ENCODE measurements around the gene ENO3.

ENO3 gene

DNA sequence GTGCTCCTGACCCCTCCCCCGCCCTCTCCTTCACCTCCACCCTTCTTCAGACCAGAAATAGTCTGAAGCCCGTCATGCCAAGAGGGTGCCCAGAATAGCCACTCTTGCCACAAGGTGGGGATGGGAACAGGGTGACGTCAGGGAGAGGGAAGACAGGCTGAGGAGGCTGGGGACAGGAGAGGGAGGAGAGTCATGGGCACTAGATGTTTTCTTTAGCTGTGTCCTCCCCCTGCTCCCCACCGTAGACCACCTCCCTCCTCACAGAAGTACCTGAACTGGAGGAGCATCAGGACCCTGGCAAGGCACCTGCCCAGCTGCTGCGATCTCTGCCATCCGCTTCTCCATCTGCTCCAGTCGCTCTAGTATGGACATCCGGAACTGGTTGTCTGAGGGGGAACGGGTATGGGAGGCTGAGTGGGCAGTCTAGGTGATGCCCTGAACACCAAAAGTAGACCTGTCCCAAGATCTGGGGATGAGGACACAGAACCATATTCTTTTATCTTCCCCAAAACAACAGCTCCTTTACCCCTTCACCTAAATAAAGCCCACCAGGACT lies 23.3 kb downstream of the ENO3 start:
- TF ChIP-seq, protein P1, sequence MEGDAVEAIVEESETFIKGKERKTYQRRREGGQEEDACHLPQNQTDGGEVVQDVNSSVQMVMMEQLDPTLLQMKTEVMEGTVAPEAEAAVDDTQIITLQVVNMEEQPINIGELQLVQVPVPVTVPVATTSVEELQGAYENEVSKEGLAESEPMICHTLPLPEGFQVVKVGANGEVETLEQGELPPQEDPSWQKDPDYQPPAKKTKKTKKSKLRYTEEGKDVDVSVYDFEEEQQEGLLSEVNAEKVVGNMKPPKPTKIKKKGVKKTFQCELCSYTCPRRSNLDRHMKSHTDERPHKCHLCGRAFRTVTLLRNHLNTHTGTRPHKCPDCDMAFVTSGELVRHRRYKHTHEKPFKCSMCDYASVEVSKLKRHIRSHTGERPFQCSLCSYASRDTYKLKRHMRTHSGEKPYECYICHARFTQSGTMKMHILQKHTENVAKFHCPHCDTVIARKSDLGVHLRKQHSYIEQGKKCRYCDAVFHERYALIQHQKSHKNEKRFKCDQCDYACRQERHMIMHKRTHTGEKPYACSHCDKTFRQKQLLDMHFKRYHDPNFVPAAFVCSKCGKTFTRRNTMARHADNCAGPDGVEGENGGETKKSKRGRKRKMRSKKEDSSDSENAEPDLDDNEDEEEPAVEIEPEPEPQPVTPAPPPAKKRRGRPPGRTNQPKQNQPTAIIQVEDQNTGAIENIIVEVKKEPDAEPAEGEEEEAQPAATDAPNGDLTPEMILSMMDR (IDR thresholded peaks at IDR 0.05), result no peak

DNA sequence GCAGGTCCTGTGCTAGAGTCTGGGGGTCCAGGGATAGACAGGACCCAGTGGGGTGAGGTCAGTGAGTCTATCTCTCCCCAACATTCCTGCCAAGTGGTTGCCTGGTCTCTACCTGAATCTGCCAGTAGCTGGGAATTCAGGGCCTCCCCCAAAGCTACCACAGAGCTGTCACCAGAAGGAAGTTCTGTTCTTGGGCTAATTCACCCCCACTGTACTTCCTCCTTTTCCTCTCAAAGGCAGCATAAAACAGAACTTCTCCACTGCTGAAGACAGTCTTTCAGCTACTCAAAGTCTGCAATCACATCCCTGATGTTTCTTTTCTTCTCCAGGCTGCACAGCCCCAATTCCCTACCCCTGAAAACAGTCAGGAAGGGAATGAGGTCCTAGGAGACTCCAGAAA lies 27.8 kb downstream of the ENO3 start:
- TF ChIP-seq, protein P1 (IDR thresholded peaks at IDR 0.05), result no peak

DNA sequence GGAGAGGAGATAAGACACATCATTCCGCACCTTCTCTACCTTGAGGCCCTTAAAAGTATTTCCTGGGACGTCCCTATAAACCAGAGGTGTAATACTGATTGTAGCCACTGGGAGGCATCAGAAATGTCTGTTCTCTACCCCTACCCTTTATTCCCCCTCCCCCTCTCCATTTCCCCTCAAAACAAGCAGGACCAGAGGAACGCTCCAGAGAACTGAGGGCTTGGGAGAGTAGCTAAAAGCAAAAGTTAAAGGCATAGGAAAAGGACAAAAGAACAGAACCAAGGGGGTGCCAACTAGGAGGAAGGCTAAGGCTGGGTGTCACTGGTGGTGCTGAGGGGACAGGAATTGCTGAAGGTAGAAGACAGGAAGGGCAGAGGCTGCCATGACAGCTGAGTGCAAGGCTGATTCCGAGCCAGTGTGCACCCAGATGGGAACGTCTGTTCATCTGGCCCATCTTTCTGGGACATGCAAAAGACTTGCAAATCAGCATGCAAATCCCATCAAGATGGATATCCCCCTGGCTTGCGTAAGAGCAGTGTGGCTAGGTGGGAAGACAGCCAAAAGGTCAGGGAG lies 29.8 kb downstream of the ENO3 start:
- TF ChIP-seq, protein P1 (IDR thresholded peaks at IDR 0.05), result peak; percentile 68

DNA sequence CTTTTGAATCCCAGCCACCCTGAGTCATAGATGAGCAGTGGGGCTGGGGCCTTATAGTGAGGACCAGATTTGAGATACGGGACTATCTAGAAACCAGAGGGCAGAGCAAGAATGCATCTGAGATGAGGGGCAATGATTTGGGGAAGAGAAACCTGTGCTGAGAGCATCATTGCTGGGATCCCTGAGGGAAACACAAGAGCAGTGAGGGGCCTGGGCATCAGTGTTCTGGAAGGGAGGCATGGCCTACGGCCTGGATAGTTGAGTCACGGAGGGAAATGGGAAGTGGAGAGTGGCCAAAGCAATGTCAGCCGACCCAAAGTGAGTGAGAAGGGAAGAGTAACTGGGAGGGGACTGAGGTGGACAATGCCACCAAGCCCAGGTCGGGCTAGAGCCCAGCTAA lies 31.4 kb downstream of the ENO3 start:
- TF ChIP-seq, protein P1 (IDR thresholded peaks at IDR 0.05), result no peak

DNA sequence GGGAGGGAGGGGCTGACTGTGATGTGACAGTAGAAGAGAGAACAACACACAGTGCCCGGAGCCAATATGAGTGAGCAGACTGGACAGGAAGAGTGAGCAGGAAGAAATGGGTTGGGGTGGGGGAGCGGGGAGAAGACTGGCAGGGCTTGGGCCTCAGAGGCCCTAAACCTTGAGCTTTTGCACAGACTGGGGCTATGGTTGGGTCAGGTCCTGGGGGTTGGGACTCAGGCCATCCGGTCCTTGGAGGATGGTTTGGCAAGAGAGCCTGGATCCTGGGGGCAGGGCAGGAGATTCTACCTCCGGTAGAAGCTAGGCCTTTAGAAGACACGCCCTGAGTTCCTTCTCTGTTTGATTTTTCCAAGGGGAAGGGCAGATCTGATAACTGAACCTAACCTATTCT lies 35.5 kb downstream of the ENO3 start:
- TF ChIP-seq, protein P1 (IDR thresholded peaks at IDR 0.05), result no peak

DNA sequence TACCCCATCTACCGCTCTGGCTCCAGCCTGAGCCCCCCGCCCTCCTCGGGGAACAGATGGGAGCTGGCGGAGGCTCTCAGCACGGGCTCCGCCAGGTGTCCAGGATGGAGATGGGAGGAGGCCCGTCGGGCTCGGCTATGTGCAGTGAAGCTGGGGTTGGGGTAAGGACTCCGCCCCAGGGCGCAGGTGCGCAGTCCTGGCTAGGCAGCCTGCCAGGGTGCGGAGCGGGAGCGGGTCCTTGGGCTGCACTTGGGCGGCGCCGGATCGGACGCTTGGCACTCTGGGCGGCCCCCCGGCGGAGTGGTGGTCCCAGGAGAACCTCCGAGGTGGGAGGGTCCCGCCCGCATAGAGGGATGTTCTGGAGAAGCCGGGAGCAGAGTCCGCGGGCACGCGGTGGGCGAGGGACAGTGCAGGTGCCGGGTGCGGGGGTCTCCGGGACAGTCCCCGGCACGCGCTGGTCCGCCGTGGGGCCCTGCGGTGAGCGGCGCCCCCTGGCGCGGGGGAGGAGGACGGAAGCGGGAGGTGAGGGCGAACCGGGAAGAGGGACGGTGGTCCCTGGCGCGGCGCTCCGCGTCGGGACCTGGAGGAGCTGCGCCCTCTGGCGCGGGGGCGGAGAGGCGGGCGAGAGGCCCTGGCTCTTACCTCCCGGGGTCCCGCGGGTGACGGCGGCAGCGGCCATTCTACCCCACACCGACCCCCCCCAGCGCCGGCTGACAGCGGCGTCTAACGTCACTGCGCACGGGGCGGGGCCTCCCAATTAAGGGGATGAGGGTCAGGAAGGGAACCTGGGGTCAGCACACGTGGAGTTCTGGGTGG lies 36.2 kb downstream of the ENO3 start, which contains the start of gene CAMTA2:
TSS of gene CAMTA2 (minus strand) at position 725 of the 816 bp plus-strand sequence. CDS start 1,453 bp downstream, outside the sequence.
- TF ChIP-seq, protein P1 (IDR thresholded peaks at IDR 0.05), result peak; percentile 77

DNA sequence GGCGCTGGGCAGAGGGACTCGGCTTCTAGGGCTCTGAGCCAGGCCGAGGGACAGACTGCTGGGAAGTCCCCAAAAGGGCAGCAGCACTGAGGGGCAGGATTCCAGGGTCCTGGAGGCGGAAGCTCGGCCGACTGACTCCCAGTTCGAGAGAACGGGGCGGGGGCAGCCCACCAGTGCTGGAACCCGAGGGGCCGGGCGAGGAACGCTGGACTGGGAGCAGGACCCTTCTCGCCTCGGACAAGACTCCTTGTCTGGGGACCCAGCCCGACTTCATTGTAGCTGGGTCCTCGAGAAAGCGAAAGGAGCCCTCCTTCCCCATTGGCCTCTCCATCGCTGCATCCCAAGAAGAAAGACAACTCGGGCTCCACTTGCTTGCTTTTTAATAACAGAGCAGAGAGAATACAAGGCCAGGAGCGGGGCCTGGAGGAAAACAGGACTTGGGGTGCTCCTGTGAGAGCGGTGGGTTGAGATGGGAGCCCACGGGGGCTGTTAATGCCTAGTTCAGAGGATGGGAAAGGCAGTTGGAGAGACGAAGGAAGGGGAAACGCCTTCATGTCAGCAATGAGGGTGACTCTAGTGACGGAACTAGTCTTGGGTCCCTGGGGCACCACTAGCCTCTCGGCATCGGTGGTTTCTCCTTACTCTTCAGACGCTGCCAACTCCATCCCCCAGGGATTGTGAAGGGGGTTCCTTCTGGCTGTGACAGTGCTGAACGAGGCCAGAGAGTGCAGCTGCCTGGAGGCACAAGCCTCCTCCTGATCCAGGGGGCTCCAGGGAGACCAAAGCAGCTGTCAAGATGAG lies 37.0 kb downstream of the ENO3 start:
- TF ChIP-seq, protein P1 (IDR thresholded peaks at IDR 0.05), result no peak

Measured in LNCAP (cell line).